PC-3 (cell line): ENCODE data around the gene CPSF4.

Experiments used
- CTCF ChIP-seq: fragments of 300-600 bp; sonication (generic); conservative IDR thresholded peaks from 2 replicates; pipeline ENCODE4 v1.5.1; 2017; ENCODE audit warnings: antibody characterized with exemption, low read depth, mild to moderate bottlenecking, low read length
- EZH2 ChIP-seq: fragments of 300-600 bp; sonication (generic); IDR thresholded peaks from one replicate; pipeline ENCODE4 v1.6.1; 2017; ENCODE audit warnings: antibody characterized with exemption, mild to moderate bottlenecking, low read length; ENCODE audit not compliant: unreplicated experiment
- EZH2phosphoT487 ChIP-seq: fragments of 300-600 bp; sonication (generic); IDR thresholded peaks from 2 replicates; pipeline ENCODE4 v1.6.1; 2018; ENCODE audit warnings: mild to moderate bottlenecking, antibody characterized with exemption, low read length, borderline replicate concordance

DNA sequence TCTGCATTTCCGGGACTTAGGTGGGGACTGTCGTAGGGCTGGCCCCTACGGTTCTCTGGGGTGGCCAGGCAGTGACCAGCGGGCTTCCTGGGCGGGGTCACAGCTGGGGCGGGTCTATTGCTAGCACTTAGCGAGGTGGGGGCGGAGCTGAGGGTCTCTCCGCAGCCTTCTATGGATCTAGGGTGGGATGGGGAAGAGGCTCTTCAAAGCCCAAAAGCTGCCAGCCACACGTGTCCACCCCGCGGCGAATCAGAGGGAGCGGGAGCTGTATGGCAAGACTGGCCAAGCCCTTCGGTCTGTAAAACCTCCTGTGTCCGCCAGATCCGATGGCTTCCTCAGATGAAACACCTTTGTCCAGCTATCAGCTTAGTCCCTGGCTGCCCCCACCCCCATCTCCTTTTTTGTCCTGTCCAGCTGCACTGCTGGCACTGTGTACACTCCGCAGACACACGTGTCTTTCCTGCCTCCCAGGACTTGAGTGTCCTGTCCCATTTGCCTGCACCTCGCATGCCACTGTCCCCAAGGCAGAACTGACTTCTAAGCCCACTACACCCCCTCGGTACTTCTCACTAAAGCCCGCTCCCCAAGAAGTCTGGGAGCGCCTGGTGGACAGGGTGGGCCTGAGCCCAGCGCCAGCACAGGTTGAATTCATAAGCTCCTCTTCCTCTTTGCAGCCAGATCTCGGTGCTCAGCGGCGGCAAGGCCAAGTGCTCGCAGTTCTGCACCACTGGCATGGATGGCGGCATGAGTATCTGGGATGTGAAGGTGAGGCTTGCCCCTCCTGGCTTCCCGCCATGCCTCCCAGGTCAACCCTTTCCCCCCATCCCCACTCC lies 45.2 kb upstream of the CPSF4 start:
- TF ChIP-seq CTCF = no peak
- no peak for TF ChIP-seq EZH2phosphoT487
- no peak for TF ChIP-seq EZH2
